DOHH2 (cell line): ENCODE results near the gene EPDR1.

ENCODE experiments used
- H3F3A ChIP-seq: fragments of 200-600 bp; sonication (generic), shearing (Covaris generic); 2 replicates; pipeline ENCODE4 v1.6.0; 2016; ENCODE audit warnings: antibody characterized with exemption, mild to moderate bottlenecking; ENCODE audit not compliant: control insufficient read depth, insufficient read depth
- H3K27ac ChIP-seq: fragments of 200-600 bp; sonication (generic); 2 replicates; pipeline ENCODE4 v1.5.1; 2014; ENCODE audit warnings: low read depth, mild to moderate bottlenecking, low read length, moderate library complexity
- H3K27me3 ChIP-seq: fragments of 200-600 bp; sonication (generic); 2 replicates; pipeline ENCODE4 v1.6.1; 2014; ENCODE audit warnings: mild to moderate bottlenecking, low read length, mixed read lengths; ENCODE audit not compliant: control insufficient read depth
- H3K36me3 ChIP-seq: fragments of 200-600 bp; sonication (generic); 2 replicates; pipeline ENCODE4 v1.6.1; 2014; ENCODE audit warnings: mild to moderate bottlenecking, low read length, moderate library complexity, mixed read lengths; ENCODE audit not compliant: control insufficient read depth
- H3K4me1 ChIP-seq: fragments of 200-600 bp; sonication (generic); 2 replicates; pipeline ENCODE4 v1.6.1; 2014; ENCODE audit warnings: mild to moderate bottlenecking, low read length, mixed read lengths; ENCODE audit not compliant: control insufficient read depth
- H3K4me2 ChIP-seq: fragments of 200-600 bp; sonication (generic); 2 replicates; pipeline ENCODE4 v1.6.0; 2014; ENCODE audit warnings: mild to moderate bottlenecking, low read length, moderate library complexity
- H3K4me3 ChIP-seq: fragments of 200-600 bp; sonication (generic); 2 replicates; pipeline ENCODE4 v1.5.1; 2014; ENCODE audit warnings: mild to moderate bottlenecking, low read length, mixed read lengths
- H3K79me2 ChIP-seq: fragments of 200-600 bp; sonication (generic); 2 replicates; pipeline ENCODE4 v1.6.1; 2014; ENCODE audit warnings: mild to moderate bottlenecking, low read length, mixed read lengths; ENCODE audit not compliant: control insufficient read depth
- H3K9me2 ChIP-seq: fragments of 200-600 bp; sonication (generic); replicated peaks from 2 replicates; pipeline ENCODE4 v1.6.1; 2014; ENCODE audit warnings: mild to moderate bottlenecking, low read length, mixed read lengths; ENCODE audit not compliant: control insufficient read depth
- H3K9me3 ChIP-seq: fragments of 200-600 bp; sonication (generic); 2 replicates; pipeline ENCODE4 v1.6.1; 2014; ENCODE audit warnings: antibody characterized with exemption, low read length, mixed read lengths; ENCODE audit not compliant: control insufficient read depth, insufficient read depth
- H4K20me1 ChIP-seq: fragments of 200-600 bp; sonication (generic); 2 replicates; pipeline ENCODE4 v1.6.0; 2014; ENCODE audit warnings: low read depth, mild to moderate bottlenecking, antibody characterized with exemption, low read length, moderate library complexity; ENCODE audit not compliant: control insufficient read depth, insufficient read depth
- EZH2phosphoT487 ChIP-seq: fragments of 200-600 bp; sonication (generic); IDR thresholded peaks from 2 replicates; pipeline ENCODE4 v1.6.1; 2017; ENCODE audit warnings: borderline replicate concordance, mild to moderate bottlenecking, antibody characterized with exemption, low read length, moderate library complexity, mixed read lengths
- TF ChIP-seq, protein P1 (sequence below): fragments of 200-600 bp; sonication (generic); IDR thresholded peaks from one replicate; pipeline ENCODE4 v1.5.1; 2014; ENCODE audit warnings: antibody characterized with exemption, mild to moderate bottlenecking, low read depth, low read length; ENCODE audit not compliant: poor library complexity, severe bottlenecking

Gene EPDR1

DNA sequence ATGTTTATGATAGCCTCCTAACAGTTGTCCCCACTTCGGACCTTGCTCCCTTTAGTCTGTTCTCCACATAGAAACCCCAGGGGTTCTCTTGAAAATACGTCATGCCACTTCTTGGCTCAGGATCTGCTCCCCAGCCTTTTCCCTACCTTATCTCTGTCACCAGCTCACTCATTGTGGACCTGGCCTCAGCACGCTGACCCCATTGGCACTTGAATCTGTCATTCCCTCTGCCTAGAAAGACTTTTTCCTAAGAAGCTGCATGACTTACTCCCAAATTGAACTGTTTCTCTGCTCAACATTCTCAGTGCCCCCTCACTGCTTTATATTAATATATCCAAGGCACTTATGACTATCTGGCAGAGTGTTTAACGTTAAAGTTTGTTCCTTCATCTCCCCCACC lies 8.4 kb downstream of the EPDR1 start:
- no peaks in the 10 kb centered on the region for H3K9me3 ChIP-seq
- H3K4me1 ChIP-seq = no peaks in the 10 kb centered on the region
- H3K9me2 ChIP-seq = no peaks in the 10 kb centered on the region
- no peaks in the 10 kb centered on the region for H3K79me2 ChIP-seq
- TF ChIP-seq EZH2phosphoT487 = no peak
- TF ChIP-seq, protein P1, sequence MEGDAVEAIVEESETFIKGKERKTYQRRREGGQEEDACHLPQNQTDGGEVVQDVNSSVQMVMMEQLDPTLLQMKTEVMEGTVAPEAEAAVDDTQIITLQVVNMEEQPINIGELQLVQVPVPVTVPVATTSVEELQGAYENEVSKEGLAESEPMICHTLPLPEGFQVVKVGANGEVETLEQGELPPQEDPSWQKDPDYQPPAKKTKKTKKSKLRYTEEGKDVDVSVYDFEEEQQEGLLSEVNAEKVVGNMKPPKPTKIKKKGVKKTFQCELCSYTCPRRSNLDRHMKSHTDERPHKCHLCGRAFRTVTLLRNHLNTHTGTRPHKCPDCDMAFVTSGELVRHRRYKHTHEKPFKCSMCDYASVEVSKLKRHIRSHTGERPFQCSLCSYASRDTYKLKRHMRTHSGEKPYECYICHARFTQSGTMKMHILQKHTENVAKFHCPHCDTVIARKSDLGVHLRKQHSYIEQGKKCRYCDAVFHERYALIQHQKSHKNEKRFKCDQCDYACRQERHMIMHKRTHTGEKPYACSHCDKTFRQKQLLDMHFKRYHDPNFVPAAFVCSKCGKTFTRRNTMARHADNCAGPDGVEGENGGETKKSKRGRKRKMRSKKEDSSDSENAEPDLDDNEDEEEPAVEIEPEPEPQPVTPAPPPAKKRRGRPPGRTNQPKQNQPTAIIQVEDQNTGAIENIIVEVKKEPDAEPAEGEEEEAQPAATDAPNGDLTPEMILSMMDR = no peak
- no peaks in the 10 kb centered on the region for H3K36me3 ChIP-seq
- no peaks in the 10 kb centered on the region for H3K27me3 ChIP-seq
- no peak overlapping the region for H3K4me2 ChIP-seq
- H4K20me1 ChIP-seq = no peaks in the 10 kb centered on the region
- no peaks in the 10 kb centered on the region for H3F3A ChIP-seq
- H3K27ac ChIP-seq = no peak overlapping the region
- no peak overlapping the region for H3K4me3 ChIP-seq

DNA sequence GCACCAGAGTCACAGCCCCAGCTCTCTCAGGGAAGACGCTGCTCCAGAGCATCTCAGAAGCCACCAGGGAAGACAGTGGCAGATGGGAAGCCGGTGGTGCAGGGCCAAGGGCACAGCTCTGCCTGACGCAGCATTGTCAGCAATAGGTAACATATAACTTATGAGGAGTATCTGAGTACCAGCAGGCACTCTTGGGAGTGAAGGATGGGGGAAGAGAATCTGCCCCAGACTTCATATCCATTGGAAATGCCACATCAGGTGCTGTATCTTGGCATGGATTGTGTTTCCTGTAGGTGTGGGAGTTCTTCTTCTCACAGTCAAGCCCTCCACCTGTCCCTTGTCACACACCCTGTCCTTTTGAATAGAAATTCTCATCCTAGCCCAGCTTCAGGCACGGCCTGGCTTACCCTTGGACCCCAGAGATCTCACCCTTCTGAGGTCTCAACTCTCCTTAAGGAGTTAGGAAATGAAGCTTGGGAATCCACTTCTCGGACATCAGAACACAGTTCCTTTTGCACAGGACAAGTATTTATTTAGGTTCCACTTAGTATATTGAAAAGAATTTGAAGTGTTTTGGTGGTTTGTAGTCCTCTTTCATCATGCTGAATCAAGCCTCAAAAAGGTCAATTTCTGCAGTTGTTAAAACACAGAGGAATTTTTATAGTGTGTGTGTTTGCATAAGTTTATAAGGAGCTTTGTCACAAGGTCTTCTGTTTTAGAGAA lies 9.9 kb downstream of the EPDR1 start:
- no peak overlapping the region for H3K4me3 ChIP-seq
- H3K4me2 ChIP-seq = no peak overlapping the region
- H3K27me3 ChIP-seq = no peaks in the 10 kb centered on the region
- H3K36me3 ChIP-seq = no peaks in the 10 kb centered on the region
- H3F3A ChIP-seq = no peaks in the 10 kb centered on the region
- no peaks in the 10 kb centered on the region for H3K9me2 ChIP-seq
- no peaks in the 10 kb centered on the region for H3K4me1 ChIP-seq
- H4K20me1 ChIP-seq = no peaks in the 10 kb centered on the region
- no peak overlapping the region for H3K27ac ChIP-seq
- TF ChIP-seq, protein P1 = no peak
- TF ChIP-seq EZH2phosphoT487 = no peak
- H3K9me3 ChIP-seq = no peaks in the 10 kb centered on the region
- H3K79me2 ChIP-seq = no peaks in the 10 kb centered on the region

DNA sequence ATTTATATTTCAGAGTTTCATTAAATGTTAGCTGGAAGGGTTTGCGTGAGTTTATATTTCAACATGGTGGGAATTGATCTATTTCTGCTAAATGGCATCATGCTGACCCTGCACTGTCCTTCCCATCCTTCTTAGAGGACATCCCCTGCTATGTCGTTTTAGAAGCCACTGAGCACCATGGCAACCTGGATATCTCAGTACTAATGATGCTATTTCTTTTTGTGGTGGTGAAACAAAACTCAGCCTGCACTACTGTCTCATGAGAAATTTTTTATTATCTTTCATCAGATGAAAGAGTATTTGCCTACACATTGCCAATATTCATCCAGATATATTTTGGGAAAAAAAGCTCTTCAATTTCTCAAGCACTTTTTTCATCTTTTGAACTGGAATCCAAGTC lies 12.1 kb downstream of the EPDR1 start:
- no peak overlapping the region for H3K27ac ChIP-seq
- no peaks in the 10 kb centered on the region for H3K79me2 ChIP-seq
- TF ChIP-seq, protein P1 = no peak
- TF ChIP-seq EZH2phosphoT487 = no peak
- no peaks in the 10 kb centered on the region for H3K36me3 ChIP-seq
- H3K9me3 ChIP-seq = no peaks in the 10 kb centered on the region
- no peaks in the 10 kb centered on the region for H3K27me3 ChIP-seq
- H3F3A ChIP-seq = no peaks in the 10 kb centered on the region
- no peaks in the 10 kb centered on the region for H4K20me1 ChIP-seq
- no peaks in the 10 kb centered on the region for H3K9me2 ChIP-seq
- no peak overlapping the region for H3K4me3 ChIP-seq
- no peak overlapping the region for H3K4me2 ChIP-seq
- H3K4me1 ChIP-seq = no peaks in the 10 kb centered on the region
